NCI-H1048 (cell line): ENCODE results near the gene SPCS1.
A peak's percentile ranks its signal among the peaks of the same experiment; 100 is the strongest.
"Not testable (repeated sequence)": the region's sequence is repeated elsewhere in the genome, so short reads cannot be mapped to it uniquely, and the experiment has no call there.

Source experiments
- DNase-seq: peaks from one replicate; lab custom pipeline; 2025; lab: John Stamatoyannopoulos, UW

SPCS1 gene

DNA sequence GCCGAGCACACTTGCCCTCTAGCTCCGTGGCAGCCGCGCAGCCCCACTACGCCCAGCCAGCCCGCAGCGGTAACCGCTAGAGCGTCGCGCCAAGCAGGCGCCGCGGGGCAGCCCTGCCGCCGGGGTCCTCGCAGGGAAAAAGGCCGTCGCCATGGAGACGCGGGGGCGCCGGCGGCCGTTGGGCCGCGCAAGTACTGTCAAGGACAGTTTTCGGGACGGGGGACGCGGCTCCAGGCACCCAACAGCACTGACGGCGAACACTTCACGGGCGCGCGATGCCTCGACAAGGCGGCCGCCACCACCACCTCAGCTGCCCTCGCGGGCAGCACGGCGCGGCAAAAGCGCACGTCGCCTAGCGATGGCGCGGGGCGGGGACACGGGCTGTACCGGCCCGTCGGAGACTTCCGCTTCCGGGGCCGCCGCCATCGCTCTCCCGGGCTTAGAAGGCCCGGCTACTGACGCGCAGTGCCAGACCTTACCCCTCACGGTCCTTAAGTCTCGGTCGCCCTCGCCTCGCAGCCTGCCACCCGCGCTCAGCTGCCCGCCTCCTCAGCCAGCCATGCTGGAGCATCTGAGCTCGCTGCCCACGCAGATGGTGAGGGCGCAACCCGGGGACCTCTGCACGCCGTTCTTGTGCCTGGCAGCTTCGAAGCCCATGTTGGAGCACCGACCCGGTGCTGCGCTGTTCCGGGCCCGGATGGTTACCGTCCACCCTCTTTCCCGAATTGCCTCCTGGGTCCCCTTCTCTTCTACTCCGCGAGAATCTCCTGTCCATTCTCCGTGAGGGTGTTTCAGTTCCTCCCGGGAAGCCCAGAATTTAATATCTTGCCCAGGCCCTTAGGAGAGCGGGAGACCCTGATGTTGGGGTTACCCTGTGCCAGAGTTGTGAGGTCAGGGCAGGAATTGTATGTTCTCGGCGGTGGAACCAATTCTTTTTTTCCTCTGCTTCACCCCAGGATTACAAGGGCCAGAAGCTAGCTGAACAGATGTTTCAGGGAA, at the start of gene SPCS1, which contains the start of gene GLT8D1:
SPCS1 (plus strand) TSS at position 419 of the 999 bp plus-strand sequence; CDS start at position 560, 141 bp downstream.
GLT8D1 (minus strand) TSS at position 104 of the 999 bp plus-strand sequence. CDS start 5,331 bp downstream, outside the sequence.
- DNase-seq: peak; percentile 75

DNA sequence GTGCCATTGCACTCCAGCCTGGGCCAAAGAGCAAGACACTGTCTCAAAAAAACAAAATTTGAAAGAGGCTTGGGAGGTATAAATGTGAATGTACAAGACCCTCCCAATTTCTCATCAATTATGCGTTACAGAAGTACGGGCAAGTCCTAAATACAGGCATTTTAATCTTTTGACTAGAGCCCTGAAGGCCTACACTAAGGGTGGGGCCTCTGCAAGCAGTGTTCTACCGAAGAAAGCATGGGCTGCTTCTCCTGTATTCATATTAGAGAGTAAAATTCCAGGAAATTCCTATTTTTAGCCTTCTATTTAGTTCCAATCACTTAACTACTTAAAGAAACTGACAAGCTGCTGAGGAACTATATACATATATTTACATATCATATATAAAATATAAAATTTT, 45.9 kb upstream of the SPCS1 start:
- DNase-seq: no peak

- no peak for DNase-seq
Measured at GRCh38 chr3:52663098-52663497, 42.8 kb upstream of the SPCS1 start.

GRCh38 chr3:52670621-52671521, 35.0 kb upstream of the SPCS1 start:
- no peak for DNase-seq

- no peak for DNase-seq
Measured at GRCh38 chr3:52671676-52672075, 34.2 kb upstream of the SPCS1 start.

GRCh38 chr3:52676201-52676600, 29.7 kb upstream of the SPCS1 start:
- DNase-seq: not testable (repeated sequence)

- DNase-seq: no peak
Measured at GRCh38 chr3:52678265-52679198, 27.4 kb upstream of the SPCS1 start.

DNA sequence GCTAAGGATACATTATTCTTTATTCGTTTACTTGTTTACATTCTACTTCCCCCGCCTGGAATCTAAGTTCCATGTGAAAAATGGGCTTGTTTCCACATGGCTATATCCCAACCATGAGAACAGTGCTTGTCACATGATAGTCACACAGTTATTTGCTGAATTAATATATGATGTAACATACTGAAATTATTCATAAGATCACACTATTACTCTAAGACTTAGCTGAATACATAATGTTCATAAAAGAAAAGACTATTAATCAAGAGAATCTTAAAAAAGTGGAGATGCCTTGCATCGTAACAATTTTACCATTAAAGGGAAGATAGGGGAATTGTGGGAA, 26.7 kb upstream of the SPCS1 start:
- DNase-seq: no peak

DNA sequence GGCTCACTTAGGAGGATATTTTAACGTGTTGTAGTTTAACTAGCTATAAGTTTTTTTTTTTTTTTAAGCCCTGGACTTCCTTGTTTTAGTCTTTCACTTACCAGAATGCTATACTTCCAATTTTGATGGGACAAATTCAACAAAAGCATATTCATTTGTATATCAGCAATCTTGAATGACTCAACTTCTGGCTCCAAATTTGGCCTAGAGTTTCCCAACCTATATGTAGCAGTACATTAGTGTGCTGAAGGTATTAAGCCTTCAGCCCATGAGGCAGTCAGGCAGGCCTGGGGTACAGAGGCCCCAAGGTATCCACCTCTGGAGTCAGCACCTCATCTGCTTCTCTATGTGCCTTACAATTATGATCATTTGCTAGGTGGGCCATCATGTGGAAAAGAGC, 26.1 kb upstream of the SPCS1 start:
- no peak for DNase-seq

GRCh38 chr3:52681596-52681995, 24.3 kb upstream of the SPCS1 start:
- no peak for DNase-seq

DNA sequence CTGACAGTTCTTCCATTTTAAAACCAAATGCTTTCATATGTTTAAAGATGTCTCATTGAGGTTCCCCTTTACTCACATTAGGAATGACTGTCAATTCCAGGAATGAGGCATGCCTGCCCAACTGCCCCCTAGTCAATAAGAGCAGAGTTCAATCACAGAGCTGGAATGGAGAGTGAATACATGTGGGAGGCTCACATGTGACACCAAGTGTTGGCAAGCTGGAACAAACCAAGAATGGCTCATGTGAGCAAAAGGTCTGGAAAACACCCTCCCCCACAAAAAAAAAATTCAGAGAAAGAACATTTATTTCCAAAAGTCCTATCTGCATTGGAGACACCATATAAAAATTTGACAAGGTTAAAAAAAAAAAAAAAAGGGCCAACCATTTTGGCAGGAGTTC, 23.9 kb upstream of the SPCS1 start:
- no peak for DNase-seq

GRCh38 chr3:52683611-52684010, 22.3 kb upstream of the SPCS1 start:
- DNase-seq: no peak

DNA sequence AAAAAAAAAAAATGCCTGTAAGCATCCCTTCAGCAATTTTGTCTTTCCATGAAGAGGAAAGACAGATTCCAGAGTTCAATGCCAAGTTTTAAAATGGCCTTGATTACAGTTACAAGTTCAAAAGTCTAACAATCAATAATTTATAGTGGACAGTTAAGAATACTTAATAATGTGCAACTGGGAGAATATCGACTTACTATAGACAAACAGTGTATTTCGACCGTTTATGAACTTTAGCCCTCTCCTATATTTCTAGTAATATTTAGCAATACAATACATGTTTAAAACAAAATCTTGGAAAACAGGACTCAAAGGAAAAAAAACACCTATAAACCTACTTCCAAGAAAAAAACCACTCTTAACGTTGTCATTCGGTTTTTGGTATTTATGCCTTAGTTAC, 21.7 kb upstream of the SPCS1 start:
- DNase-seq: no peak

DNA sequence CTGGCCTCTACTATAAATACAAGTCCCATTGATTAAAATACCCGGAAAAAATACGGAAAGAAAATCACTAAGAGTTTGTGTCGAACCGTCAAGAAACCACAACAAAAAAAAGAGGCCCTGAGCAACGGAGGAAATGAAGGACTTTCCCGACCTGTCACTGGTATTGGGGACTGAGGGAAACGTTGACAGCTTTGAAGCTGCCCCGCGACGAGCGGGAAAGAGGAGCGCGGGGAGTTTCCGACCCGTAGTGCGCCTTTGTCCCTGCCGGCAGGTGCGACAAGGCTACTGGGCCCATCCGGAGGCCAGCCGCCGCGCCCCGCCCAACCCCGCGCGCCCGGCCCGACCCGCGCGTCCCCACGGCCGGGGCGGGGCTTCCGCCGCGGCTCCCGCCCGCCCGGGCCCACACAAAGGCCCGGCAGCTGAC, 20.6 kb upstream of the SPCS1 start:
- peak; percentile 80 for DNase-seq

- peak; percentile 81 for DNase-seq
Measured at GRCh38 chr3:52685709-52686691, 19.9 kb upstream of the SPCS1 start, which contains the start of the genes GNL3 and PBRM1. GNL3 (plus strand) TSS chr3:52686032; CDS start chr3:52686093, 61 bp downstream. PBRM1 (minus strand) TSS chr3:52685913.

DNA sequence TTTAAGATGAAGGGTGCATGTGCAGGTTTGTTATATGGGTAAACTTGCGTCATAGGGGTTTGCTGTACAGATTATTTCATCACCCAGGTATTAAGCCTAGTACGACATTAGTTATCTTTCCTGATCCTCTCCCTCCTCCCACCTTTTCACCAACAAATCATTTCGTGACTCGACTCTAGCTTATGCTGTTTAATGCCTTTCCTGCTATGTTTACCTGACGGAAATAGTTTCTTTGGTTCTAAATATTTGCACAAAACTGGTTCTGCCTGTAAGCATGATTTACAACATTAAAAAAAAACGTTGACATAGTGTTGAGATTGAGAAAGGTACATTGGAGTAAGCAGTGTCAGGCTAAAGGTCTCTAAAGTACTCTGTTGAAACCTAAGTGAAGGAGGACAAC, 17.6 kb upstream of the SPCS1 start:
- no peak for DNase-seq

DNA sequence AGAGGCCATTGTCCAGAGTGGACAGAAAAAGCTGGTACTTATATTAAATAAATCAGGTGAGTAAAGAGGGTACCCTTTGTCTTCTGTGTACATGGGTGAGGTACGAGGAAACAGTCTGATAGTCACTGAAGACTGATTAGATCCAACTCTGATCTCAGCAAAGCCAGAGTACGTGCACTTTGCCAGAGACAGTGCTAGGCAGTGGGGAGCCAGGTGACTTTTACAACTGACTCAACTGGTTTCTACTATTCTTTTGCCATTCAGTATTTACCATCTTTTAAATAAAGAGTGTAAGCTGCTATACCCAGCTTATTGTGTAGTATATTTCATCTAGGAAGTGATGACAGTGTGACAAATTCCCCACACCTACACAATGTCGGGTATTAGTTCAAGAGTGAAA, 16.8 kb upstream of the SPCS1 start:
- DNase-seq: no peak

- no peak for DNase-seq
Measured at GRCh38 chr3:52690560-52690959, 15.3 kb upstream of the SPCS1 start.

DNA sequence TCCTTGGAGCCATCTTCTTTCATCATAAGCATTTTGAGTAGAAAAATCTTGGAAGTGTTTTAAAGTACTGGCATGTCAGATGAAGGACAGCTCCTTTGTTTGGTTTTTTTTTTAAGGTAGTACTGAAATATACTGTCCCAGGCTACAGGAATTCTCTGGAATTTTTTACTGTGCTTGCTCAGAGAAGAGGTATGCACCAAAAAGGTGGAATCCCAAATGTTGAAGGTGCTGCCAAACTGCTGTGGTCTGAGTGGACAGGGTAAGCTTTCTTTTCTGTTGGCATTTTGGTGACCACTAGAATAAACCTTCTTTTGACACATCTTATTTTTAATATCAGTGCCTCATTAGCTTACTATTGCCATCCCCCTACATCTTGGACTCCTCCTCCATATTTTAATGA, 12.8 kb upstream of the SPCS1 start:
- DNase-seq: no peak
